CD4-positive, alpha-beta T cell treated with Interleukin-17A for 4 hours (primary cell): Measurements from ENCODE around the gene ATP6V0B.

Source experiments
- DNase-seq: peaks from one replicate; pipeline ENCODE4 v3.0.0-alpha.2; 2020; ENCODE audit warnings: mixed read lengths

ATP6V0B gene

DNA sequence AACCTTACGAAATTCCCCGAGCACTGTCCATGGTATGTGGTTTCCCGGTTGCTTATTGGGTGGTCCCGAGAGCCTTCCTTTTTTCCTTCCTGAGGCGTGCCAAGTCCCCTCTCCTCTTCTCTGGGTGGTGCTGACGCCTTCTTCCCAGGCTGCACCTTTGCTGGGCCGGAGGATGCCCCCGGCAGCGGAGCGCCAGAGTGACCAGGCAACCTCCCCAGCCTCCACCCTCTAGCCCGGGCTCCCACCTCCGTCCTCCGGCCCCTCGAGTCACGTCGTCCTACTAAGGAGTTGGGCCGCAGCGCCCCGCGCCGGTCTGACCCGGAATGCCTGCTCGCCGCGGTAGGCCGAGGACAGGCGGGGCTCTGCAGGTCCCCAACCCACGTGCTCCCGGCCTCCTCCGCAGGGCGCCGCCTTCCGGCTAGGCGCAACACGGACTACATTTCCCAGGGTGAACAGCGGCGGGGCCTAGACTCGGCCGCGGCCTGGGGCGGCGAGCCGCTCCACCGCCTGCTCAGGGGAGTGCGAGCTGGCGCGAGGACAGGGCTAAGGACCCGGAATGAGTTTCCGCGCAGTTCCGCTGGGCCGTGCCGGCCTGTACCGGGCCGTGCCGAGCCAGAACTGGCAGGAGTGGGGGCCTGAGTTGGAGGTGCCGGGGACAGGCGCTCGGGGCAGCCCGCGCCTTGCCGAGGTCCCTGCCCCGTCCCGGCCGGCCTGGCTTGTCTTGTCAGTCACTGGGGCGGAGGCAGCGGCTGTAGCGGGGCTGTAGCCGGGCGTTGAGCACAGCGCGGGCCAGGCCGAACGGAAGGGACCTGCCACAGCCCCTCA is 28.3 kb upstream of the ATP6V0B start, which contains the start of gene IPO13:
IPO13 (plus strand) TSS at position 715 of the 825 bp plus-strand sequence. CDS start 651 bp downstream, outside the sequence.
- DNase-seq: peak; percentile 95

DNA sequence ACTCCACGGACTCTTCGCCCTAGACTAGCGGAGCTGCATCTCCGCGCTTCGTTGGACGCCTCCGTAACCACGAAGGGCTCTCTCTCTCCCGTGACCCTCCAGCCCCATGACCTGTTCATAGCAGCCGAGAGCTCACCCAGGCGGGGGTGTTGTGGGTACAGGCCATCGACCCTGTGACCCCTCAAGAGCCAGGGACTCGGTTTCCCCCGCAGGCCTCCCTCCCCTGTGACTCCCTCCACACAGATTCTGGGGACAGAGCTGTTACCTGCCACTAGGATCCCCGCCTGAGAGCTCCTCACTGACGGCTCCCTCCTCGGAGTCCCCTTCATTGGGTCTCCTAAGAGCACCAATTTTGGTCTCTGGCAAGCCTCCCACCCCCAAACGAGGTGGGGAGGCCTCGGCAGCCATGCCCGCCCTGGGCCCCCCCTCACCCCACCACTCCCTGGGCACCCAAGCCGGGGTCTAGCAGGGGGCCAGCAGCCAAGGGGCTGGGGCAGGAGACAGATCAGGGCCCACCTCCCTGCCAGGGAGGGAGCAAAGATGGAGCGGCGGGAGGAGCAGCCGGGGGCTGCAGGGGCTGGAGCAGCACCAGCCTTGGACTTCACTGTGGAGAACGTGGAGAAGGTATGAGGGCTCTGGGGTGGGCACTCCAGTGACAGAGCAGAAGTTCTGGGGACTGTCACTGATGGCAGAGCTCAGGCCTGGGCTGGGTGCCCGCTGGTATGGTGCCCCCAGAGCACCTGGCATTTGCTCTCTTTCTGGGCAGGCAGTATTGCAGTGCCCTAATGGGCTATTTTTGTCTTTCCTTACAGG is 27.5 kb upstream of the ATP6V0B start:
- no peak for DNase-seq

DNA sequence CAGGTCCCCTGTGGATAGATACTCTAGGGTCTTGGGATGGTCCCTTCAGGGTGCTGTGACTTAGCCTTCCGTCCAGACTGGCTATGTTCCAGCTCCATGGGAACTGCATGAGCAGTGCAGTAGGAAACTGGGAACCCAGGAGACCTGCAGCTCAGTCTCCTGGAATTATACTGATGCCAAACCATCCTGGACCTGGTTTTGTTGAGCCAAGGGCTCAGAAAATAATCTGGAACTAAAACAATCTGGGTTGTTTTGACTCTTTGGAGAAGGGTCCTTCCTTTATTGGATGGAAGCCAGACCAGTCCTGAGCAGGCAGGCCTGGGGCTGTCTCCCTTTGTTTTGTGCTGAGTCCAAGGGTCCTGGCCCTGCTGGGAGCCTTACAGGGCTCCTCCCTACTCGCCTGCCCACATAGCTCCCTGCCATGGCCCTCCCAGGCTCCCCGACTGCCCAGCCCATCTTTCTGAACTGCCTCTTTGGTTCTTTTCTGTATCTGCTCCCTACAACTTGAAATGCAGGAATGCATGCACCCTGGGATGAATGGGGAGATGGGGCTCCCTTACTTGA is 26.8 kb upstream of the ATP6V0B start:
- no peak for DNase-seq

DNA sequence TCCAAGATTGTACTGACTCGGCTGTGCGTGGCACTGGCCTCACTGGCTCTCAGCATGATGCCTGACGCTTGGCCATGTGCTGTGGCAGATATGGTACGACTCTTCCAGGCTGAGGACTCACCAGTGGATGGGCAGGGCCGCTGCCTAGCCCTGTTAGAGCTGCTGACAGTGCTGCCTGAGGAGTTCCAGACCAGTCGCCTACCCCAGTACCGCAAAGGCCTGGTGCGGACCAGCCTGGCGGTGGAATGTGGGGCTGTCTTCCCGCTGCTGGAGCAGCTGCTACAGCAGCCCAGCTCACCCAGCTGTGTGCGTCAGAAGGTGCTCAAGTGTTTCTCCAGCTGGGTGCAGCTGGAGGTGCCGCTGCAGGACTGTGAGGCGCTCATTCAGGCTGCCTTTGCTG is 25.1 kb upstream of the ATP6V0B start:
- no peak for DNase-seq

DNA sequence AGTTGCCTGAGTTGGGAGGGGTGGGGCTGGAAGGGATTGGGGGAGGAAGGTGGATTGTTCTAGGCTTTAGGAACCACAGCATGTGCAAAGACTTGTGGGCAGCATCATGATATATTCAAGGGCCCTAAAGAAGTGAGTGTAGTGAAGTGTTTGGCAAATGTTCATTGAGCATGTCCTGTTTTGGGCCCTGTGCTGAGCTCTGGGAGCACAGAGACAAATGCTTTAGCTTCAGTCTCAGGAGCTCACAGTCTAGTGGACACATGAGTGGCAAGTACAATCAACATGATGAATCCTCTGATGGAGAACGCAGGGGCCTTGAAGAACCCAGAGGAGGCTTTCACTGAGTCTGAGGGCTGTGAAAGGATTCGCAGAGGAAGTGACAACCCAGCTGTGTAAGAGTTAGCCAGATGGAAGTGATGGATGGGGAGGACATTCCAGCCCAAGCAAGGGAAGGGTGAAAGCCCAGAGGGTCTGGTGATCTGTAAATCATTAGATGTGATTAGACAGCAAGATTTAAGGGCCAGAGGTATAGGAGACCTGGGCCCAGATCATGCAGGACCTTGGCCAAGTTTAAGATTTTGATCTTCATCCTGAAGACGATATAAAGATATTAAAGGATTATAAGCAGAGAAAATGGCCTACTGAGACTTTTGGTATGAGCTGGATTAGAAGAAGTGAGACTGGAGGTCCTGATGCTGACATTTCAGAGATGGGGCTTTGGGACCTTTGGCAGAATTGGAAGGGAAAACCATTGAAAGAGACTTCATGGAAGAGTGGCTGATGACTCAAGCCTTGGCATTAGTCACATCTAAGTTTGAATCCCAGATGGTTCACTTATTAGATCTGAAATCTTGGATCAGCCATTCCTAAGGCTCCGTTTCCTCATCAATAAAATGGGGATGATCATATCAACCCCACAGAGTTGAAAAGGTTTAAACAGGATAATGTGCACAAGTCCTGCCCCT is 23.5 kb upstream of the ATP6V0B start:
- DNase-seq: no peak

DNA sequence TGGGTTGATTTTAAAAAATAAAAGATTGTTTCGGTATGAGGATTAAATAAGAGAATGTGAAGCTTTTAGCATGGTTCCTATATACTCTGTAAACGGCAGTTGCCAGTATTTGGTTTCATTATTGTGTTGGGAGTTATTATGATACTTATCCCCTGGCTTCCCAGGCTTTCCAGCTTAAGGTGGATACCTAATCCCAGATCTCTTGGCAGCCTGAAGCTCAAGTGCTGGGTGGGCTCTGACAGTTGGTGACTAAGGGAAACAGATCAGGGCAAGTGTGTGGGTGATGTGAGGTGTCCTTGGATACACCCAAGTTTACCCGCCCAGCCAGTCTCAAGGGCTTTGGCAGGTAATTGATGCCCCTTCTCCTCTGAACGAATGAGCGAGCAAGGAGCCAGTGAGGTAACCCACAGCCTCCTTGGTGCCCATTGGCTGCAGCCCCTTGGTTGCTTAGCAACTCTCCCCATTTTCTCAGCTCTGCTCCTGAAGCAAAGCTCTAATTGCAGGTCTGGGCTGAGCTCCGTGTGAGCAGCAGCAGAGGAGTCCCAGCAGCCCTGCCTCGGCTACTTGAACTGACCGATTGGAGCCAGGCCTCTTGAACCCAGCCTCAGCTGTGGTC is 21.9 kb upstream of the ATP6V0B start:
- no peak for DNase-seq

DNA sequence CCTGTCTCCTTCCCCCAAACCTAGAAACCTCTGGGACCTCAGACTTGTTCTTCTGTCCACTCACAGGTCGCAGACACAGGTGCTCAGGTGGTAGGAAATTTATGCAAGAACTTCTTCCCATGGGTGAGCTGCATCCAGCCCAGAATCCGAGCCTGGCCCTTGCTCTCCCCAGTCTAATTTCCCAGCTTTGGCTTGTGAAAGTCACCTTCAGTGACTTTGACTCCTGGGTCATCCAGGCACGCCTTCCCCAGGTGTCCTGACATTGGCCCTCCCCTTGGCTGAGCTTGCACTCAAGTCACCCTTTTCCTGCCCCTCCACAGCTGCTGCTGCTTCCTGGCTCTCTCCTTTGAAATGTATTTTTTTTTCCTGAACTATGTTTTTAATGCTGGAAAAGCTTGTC is 21.4 kb upstream of the ATP6V0B start:
- DNase-seq: no peak

DNA sequence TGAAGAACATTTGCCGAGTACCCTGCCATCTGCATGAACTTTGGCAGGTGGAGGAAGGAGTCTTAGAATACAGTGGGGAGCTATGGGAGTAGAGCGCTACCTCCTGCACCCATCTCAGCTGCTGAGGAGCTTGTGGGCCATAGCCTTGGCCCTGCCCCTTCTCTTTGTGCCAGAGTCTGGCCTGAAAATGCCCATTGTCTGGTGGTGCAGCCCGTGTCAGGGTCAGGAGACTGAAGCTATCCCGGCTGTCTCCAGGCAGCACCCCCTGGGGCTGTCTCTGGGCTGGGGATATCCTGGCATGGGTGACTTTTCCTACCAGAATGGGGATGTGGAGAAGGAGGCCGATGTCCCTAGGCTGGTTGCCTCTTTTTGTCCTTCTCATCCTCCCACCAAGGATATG is 20.7 kb upstream of the ATP6V0B start:
- no peak for DNase-seq

DNA sequence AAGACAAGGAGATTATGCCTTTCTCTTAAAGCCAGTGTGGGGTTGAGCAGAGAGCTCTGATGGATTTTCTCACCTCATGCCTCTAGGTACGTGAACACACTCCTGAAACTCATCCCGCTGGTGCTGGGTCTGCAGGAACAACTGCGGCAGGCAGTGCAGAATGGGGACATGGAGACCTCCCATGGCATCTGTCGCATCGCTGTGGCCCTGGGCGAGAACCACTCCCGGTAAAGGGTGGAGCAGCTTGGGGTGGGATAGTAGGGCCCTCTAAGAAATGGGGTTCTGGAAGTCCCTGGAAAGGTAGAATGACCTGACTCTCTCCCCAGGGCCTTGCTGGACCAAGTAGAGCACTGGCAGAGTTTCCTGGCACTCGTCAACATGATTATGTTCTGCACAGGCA is 18.5 kb upstream of the ATP6V0B start:
- DNase-seq: no peak

DNA sequence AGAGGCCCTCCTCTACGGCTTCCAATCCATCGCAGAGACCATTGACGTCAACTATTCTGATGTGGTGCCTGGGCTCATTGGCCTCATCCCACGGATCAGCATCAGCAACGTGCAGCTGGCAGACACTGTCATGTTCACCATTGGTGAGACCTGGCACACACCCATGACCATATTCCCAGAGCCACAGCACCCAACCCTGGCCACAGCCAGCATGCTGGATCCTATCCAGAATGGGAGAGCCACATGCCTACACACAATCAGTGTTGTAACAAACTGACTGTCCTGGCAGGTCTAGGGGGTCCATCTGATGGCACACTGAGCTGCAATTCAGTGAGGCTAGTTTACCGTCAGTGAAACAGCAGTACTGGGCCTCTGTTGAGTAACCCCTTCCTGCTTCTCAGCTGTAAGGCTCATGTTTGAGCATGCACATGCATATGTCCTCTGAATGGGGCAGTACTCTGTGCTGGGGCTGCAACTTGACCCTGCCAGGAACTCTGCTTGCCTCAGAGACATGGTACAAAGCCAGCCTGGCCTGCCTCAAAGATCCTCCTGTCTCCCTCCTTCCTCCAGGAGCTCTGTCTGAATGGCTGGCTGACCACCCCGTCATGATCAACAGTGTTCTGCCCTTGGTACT is 17.2 kb upstream of the ATP6V0B start:
- DNase-seq: no peak

DNA sequence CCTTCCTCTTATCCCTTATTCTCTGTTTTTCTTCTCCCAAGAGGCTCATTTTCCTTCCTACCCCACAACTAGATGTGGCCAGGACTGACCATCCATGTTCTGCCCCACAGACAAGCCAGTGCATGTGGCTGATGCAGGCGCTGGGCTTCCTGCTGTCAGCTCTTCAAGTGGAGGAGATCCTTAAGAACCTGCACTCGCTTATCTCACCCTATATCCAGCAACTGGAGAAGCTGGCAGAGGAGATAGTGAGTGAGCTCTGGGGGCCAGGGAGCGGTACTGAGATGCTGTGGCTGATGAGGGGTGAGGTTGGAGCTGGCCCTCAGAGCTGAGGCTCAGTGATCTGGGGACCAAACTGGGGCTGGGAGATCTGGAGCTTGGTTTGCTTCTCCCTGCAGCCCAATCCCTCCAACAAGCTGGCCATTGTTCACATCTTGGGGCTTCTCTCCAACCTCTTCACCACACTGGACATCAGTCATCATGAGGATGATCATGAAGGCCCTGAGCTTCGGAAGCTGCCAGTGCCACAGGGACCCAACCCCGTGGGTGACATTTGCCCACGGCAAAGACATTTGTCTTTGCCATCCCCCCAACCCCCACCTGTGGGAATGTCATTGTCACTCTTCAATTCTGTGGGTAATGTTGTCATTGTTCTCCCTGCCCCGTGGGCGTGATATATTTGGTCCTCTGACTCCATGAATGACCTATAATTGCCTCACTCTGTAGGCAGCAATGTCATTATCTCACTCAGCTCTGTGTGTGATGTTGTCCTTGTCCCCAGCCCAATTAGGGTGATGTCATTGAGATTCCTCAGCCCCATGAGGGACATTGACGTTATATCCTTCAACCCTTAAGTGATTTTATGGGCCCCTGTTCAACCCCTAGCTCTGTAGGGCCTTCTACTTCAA is 16.2 kb upstream of the ATP6V0B start:
- DNase-seq: no peak

DNA sequence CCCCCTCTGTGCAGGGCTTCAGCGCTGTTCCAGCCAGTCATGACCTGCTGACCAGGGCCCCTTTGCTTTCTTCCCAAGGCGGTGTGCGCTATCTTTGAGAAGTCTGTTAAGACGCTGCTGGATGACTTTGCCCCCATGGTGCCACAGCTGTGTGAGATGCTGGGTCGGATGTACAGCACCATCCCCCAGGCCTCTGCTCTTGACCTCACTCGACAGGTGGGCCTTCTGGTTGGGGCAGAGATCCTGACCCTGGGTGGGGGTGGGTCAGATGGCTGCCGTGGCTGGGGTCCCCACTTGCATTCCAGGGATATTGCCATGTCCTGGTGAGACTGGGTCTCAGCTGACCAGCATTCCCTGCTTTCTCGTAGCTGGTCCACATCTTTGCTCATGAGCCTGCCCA is 14.0 kb upstream of the ATP6V0B start:
- DNase-seq: no peak

DNA sequence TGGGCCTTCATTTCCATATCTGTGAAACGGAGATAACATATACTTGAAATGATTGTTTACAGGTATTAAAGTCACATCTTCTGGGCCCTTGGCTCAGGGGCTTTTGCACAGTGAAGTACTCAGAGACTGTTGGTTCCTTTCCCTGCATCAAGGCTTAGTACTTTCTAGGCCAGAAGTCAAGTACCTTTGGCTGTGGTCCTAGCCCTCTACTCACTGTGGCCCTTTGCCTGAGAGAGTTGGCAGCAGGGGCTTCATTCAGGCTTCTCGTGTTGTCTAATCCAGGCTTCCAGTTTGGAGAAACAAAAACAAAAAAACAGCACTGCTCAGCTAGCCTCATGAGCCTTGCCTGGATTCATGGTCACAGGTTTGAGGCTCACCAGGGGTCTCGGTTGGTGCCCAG is 13.1 kb upstream of the ATP6V0B start:
- no peak for DNase-seq

DNA sequence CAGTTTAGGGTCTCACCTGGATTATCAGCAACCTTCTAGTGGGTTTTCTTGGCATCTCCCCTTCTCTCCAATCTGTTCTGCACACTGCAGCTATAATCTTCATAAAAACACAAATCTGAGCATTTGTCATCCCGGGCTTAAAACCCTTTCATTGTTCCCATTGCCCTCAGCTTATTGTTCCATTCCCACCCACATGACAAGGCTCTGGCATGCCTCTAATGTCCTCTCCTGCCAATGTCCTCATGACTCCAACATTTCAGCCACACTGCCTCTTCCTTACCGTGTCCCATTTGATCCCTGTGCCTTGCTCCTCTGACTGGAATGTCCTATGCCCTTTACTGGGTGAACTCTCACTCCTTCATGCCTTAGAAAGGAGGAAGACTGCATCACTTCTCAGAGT is 12.4 kb upstream of the ATP6V0B start:
- no peak for DNase-seq

DNA sequence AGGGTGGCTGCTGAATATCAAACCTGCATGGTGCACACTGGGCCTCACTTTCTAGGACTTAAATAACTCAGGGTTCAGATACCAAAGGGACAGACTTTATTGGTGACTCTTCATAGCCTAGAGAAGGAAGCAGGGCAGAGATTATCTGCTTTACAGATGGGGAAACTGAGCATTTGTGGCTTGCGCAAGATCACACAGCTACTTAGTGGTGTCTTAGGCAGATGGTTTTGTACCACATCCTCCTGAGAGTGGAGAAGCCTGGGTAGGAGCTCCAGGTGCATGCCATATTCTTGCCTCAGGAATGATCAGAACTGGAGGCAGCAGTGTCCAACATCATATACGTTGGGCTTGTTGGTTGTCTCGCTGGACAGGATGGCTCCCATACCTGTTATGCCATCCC is 11.8 kb upstream of the ATP6V0B start:
- DNase-seq: no peak

DNA sequence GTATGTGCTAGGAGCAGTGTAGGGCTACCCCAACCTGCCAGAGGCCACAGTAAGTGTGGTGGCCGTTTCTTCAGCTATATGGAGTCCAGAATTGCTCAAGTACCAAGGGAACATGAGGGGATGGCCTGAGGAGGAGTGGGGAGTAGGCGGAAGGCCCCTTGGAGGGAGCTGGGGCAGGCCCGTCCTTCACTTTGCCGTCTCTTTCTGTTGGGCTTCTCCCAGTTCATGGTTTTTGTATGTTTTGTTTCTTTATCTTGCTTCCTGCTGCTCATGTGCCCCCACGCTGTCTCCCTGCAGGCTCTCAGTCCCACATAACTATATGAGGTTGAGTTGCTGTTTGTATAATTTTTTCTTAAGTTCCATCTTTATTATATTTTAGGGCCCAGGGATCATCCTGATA is 10.9 kb upstream of the ATP6V0B start:
- no peak for DNase-seq

DNA sequence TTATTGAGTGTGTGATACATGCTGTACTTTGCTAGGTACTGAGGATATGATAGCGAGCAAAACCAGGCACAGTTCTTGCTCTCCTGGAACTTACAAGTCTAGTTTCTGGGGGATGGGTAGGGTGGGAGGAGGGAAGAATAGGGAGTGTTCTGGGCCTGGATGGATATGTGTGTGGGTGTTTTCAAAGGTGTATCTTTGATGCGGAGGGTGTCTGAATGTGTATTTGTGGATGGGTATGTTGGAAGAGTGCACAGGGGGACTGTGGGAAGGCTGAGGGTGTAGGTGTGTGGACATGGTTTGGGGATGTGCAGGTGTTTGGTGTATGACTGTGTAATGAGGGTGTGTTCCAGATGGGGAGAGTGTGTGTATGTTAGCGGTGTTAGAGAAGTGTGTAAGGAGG is 9.4 kb upstream of the ATP6V0B start:
- no peak for DNase-seq

DNA sequence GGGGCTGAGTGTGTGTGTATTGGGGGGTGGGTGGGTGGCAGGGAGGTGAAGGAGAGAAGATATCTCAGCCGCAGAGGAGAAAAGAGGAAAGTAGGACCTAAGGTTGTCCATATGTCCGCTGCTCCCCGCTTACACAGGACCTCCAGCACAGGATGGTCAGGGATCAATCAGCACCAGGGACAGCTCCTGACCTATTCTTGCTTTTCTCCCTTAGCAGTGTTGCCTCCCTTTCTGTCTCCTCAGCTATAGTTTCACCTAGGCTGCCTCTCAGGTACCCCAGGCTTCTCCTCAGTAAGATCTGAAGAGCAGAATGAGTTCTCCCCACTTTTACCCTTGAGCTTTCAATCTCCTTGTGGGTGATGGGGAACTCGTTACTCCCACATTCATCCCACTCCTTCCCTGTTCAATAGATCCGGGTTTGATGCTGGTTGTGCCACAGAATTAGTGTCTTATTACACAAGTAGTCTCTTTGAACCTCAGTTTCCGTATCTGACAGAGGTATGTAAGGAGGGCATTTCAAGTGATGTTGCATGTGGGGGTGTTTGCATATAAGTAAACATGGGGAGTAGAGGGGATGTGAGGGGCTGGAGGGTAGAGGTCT is 6.3 kb upstream of the ATP6V0B start:
- peak; percentile 44 for DNase-seq

DNA sequence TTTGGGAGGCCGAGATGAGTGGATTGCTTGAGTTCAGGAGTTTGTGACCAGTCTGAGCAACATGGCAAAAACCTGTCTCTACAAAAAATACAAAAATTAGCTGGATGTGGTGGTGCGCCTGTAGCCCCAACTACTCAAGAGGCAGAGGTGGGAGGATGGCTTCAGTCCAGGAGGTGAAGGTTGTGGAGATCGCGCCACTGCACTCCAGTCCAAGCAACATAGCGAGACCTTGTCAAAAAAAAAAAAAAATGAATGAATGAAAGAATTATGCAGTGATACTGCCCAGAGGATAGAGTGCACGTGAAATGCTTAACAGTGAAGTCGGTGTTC is 5.4 kb upstream of the ATP6V0B start:
- DNase-seq: no peak

DNA sequence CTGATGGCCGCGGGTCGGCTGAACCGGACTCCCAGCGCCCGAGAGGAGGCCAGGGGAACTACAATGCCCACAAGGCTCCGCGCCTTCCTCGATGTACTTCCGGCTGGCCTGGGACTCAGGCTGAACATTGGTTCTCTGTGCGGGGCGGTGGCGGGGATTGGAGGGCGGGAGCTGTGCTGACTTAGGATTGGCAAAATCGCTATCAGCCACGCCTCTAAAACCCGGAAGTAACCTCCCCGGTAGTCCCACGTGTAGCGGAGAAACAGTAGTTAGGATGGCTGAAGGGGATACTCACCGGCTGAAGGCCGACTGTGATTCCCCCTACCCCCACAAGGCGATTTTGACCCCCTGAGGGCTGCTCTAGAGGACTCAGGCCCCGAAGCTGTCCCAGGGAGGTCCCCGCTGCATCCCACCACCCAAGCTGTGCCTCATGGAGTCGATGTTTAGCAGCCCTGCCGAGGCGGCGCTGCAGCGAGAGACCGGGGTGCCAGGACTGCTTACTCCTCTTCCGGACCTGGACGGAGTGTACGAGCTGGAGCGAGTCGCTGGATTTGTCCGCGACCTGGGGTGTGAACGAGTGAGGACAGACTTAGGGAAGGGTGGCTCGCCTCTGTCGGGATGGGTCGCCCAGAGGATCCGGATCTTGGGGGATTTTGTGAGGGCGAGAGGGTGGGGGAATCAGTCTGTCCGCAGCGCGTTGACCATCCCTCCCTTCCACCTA is 4.9 kb upstream of the ATP6V0B start, which contains the start of gene DPH2:
DPH2 (plus strand) TSS at position 265 of the 721 bp plus-strand sequence; CDS start at position 431, 166 bp downstream.
- DNase-seq: peak; percentile 96
